ENCODE measurements around the gene CHST15. TPM values are rescaled to one million over a fixed set of nuclear protein-coding genes. Genes with fewer than 3 reads are reported as not detected.

Gene CHST15
- total RNA-seq, 1 donor: 16.4 TPM

DNA sequence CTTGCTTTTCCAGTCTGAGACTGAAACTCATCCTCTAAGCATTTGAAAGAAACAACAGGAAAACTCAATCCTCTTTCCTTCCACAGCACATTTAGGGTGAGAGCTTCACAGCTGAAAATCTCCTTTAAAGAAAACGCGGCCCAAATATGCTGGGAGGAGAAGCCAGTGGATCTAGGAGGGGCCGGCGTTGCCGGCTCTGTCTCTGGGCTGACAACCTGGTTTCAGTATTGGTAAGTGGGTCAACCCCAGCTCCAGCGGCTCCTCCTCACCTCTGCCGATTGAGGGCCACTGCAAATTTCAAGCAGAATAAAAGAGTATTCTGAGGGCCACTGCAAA, 126.5 kb downstream of the CHST15 start:
- TF ChIP-seq, protein P1, sequence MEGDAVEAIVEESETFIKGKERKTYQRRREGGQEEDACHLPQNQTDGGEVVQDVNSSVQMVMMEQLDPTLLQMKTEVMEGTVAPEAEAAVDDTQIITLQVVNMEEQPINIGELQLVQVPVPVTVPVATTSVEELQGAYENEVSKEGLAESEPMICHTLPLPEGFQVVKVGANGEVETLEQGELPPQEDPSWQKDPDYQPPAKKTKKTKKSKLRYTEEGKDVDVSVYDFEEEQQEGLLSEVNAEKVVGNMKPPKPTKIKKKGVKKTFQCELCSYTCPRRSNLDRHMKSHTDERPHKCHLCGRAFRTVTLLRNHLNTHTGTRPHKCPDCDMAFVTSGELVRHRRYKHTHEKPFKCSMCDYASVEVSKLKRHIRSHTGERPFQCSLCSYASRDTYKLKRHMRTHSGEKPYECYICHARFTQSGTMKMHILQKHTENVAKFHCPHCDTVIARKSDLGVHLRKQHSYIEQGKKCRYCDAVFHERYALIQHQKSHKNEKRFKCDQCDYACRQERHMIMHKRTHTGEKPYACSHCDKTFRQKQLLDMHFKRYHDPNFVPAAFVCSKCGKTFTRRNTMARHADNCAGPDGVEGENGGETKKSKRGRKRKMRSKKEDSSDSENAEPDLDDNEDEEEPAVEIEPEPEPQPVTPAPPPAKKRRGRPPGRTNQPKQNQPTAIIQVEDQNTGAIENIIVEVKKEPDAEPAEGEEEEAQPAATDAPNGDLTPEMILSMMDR (IDR thresholded peaks at IDR 0.05; ENCODE audit: insufficient read depth, low read depth, low read length): no peak
- DNase-seq (ENCODE audit: low read depth): no peak
- no peak overlapping the region for H3K4me3 ChIP-seq (ENCODE audit: low read depth, low read length)

DNA sequence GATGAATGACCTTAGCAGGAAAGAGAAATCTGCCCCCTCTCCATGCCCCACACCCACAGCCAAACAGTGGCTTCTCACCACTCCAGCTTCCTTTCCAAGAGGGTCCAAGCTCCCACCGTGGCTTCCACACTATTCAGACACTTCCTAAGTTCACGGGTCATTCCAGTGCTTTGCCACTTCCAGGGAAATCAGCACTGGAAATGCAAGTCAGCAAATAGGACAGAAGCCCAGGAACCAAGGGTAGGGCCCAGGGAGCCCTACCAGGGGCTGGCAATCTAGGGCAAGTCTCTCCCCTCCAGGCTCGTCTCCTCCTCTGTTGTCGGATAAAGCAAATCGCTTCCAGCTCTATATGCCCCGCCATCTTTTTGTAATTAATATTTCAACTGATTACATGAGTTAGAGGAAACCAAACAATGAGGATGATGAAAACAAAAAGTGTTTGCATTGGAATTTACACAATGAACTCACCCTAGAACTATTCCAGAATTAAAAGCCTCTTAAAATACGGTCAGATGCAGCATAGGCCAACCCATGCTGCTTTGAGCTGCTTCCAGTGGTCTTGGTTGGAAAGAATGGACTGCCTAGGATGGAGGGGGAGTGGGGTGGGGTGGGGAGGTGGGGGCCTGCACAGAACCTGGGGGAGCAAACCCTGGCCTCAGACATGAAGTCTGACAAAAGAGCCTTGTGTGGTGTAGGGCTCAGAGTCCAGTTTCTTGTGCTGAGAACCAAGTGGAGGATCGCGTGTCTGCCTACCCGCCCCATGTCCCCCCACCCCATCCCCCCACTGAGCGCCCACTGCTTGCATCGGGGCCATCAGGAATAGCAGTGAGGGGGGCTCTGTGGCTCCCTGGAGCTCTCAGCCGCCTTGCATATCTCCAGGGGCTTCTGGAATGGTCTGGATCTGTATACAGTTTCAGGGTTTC, 127.2 kb downstream of the CHST15 start:
- TF ChIP-seq, protein P1 (IDR thresholded peaks at IDR 0.05; ENCODE audit: insufficient read depth, low read depth, low read length): no peak
- no peak overlapping the region for H3K4me3 ChIP-seq (ENCODE audit: low read depth, low read length)
- DNase-seq (ENCODE audit: low read depth): no peak

DNA sequence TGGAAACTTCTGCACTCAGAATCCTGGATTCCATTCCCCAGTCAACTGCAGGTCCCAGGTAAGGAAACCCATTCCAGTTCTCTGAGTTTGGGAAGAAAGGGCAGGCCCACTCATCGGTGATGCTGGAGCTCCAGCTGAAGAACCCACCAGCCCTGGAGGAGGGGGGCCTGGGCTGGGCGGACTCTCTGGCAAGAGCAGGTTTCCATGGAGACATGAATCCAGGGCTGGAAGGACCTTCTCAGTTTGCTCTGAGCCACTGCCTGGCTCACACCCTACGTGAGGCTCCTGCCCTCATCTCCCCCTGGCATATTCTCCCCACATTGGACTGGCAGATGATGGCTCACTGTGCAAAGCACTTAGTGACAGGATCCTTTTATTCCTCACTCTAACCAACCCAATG, 128.4 kb downstream of the CHST15 start:
- H3K4me3 ChIP-seq (ENCODE audit: low read depth, low read length): no peak overlapping the region
- no peak for DNase-seq (ENCODE audit: low read depth)
- TF ChIP-seq, protein P1 (IDR thresholded peaks at IDR 0.05; ENCODE audit: insufficient read depth, low read depth, low read length): no peak

DNA sequence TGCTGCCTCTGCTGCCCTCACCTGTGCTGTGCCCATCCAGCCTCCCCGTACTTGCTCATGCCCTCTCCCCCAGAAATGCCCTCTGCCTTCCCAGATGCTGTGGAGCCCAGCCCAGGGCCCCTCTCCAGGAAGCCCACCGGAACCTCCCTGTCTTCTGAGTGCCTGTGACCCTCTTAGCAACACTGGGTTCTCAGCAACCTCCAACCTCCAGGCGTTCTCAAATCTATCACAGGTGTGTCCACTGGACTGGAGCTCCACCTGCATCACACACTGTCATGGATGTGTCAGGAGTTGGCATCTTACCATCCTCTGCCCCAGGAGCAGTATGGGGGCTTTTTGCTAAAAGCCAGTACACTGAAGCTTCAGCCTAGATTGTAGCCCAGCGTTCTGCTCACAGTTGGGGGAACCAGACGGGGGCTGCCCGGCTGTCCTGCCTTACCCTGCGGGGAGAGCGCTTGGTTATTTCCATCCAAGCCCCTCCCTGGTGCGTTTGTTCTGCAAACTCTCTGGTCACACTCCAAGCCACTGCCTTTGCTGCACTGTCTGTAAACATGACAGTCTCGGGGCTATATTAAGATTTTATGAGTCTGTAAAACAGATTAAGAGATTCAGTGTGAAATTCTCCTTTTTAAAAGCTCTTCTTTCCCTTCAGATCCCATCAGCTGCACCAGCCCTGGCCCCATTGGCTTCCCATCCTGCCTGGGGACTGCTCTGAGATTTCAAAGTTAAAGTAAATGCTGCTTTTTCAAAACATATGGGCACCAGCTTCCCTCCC, 130.5 kb downstream of the CHST15 start:
- DNase-seq (ENCODE audit: low read depth): no peak
- no peak overlapping the region for H3K4me3 ChIP-seq (ENCODE audit: low read depth, low read length)
- TF ChIP-seq, protein P1 (IDR thresholded peaks at IDR 0.05; ENCODE audit: insufficient read depth, low read depth, low read length): no peak

DNA sequence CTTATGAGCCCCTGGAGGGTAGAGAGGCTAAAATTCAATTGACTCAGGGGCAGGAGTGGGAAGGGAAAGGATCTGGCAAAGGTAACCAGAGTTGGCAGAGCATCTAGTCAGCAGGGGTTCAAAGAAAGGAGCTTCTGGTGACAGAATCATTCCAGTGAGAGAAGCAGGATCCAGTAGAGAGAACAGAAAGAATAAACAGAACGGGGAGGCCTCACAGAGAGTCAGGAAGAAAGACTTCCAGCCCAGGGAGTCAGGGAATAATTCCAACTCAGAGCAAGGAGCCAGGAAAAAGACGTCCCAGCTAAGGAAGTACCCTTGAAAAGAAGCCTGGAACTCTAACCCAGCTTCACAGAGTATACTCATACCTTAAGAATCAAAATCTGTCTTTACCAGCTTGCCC, 135.2 kb downstream of the CHST15 start:
- no peak overlapping the region for H3K4me3 ChIP-seq (ENCODE audit: low read depth, low read length)
- TF ChIP-seq, protein P1 (IDR thresholded peaks at IDR 0.05; ENCODE audit: insufficient read depth, low read depth, low read length): no peak
- DNase-seq (ENCODE audit: low read depth): no peak

Other genes starting within 250 kb of the CHST15 start
- gene CPXM2, start 201.8 kb downstream of the CHST15 start, total RNA-seq: 0.32 TPM in 1 of 2 replicates, not detected in the other